WERI-Rb-1 (cell line): Measurements from ENCODE around the gene PCP4L1.

Experiments used
- DNase-seq: peaks from one replicate; pipeline ENCODE4 v3.0.0-alpha.2; 2020
- H3K27ac ChIP-seq: fragments of 250-450 bp; sonication (Bioruptor Pico); 2 replicates; pipeline ENCODE4 v1.5.1; 2020; ENCODE audit warnings: mild to moderate bottlenecking, moderate library complexity
- H3K27me3 ChIP-seq: fragments of 250-450 bp; sonication (Bioruptor Pico); 2 replicates; pipeline ENCODE4 v1.5.1; 2021; ENCODE audit warnings: mild to moderate bottlenecking, low read depth, moderate library complexity; ENCODE audit not compliant: insufficient read depth, severe bottlenecking
- H3K36me3 ChIP-seq: fragments of 250-450 bp; sonication (Bioruptor Pico); 2 replicates; pipeline ENCODE4 v1.5.1; 2020; ENCODE audit warnings: mild to moderate bottlenecking, moderate library complexity
- H3K4me3 ChIP-seq: 2 replicates; pipeline ENCODE4 v1.5.1; 2011; ENCODE audit warnings: low read depth, mild to moderate bottlenecking, control low read depth, low read length
- H3K9me3 ChIP-seq: fragments of 250-450 bp; sonication (Bioruptor Pico); 2 replicates; pipeline ENCODE4 v1.5.1; 2021; ENCODE audit warnings: mild to moderate bottlenecking, moderate library complexity; ENCODE audit not compliant: severe bottlenecking
- TF ChIP-seq, protein P1 (sequence below): IDR thresholded peaks from 2 replicates; pipeline ENCODE4 v1.5.1; 2011; ENCODE audit warnings: low read depth, mild to moderate bottlenecking, control low read depth, inconsistent platforms, low read length

Gene PCP4L1

DNA sequence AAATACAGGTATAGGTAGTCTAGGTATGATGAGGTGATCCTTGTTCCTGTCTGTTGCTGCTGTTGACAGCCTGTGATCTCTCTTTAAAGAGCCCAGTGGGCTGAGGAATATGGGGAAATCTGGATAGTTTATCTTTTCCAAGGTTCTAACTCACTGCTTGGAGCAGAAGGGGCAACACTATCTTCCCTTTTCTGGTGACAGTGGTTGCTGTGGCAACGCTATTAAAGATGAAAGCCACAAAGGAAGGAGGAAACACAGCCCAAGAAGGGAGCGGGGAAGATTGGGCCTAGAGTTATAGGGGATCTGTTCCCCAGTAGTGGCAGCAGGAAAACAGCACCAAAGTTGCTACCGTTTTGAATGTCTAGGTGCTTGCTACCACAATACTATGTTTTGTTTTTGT is 8.8 kb downstream of the PCP4L1 start:
- Histone ChIP-seq H3K4me3 (no peak overlapping the region), H3K27ac (no peak overlapping the region), H3K27me3 (peaks cover 94% of the 10 kb centered on the region), H3K9me3 (peaks cover 7% of the 10 kb centered on the region), H3K36me3 (no peaks in the 10 kb centered on the region)
- TF ChIP-seq, protein P1, sequence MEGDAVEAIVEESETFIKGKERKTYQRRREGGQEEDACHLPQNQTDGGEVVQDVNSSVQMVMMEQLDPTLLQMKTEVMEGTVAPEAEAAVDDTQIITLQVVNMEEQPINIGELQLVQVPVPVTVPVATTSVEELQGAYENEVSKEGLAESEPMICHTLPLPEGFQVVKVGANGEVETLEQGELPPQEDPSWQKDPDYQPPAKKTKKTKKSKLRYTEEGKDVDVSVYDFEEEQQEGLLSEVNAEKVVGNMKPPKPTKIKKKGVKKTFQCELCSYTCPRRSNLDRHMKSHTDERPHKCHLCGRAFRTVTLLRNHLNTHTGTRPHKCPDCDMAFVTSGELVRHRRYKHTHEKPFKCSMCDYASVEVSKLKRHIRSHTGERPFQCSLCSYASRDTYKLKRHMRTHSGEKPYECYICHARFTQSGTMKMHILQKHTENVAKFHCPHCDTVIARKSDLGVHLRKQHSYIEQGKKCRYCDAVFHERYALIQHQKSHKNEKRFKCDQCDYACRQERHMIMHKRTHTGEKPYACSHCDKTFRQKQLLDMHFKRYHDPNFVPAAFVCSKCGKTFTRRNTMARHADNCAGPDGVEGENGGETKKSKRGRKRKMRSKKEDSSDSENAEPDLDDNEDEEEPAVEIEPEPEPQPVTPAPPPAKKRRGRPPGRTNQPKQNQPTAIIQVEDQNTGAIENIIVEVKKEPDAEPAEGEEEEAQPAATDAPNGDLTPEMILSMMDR: no peak
- no peak for DNase-seq

GRCh38 chr1:161273402-161273801 is 14.9 kb downstream of the PCP4L1 start:
- peaks cover 92% of the 10 kb centered on the region for H3K27me3 ChIP-seq
- no peak overlapping the region for H3K27ac ChIP-seq
- DNase-seq: no peak
- H3K9me3 ChIP-seq: peaks cover 8% of the 10 kb centered on the region
- TF ChIP-seq, protein P1: no peak
- no peak overlapping the region for H3K4me3 ChIP-seq
- no peaks in the 10 kb centered on the region for H3K36me3 ChIP-seq

- TF ChIP-seq, protein P1: no peak
- Histone ChIP-seq H3K9me3 (peaks cover 5% of the 10 kb centered on the region), H3K4me3 (no peak overlapping the region), H3K27ac (no peak overlapping the region), H3K27me3 (peaks cover 93% of the 10 kb centered on the region), H3K36me3 (no peaks in the 10 kb centered on the region)
- peak; percentile 72 for DNase-seq
Observed at GRCh38 chr1:161274874-161275273, 16.3 kb downstream of the PCP4L1 start.

DNA sequence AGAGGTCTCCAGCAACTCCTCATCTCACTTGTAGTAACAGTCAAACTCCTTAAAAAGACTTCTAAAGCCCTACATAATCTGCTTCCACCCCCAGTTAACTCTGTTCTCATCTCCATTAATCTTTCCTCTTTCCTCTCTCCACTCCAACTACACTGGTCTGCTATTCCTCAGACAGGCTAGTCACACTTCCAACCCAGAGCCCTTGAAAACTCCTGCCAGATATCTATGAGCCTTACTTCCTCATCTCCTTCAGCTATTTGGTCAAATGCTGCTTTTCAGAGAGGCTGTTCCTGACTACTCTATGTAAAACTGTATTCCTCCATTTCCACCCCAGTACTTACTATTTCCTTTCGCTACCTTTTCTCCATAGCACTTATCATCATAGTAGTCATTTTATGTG is 24.4 kb downstream of the PCP4L1 start:
- TF ChIP-seq, protein P1: no peak
- Histone ChIP-seq H3K27me3 (peaks cover 89% of the 10 kb centered on the region), H3K4me3 (no peak overlapping the region), H3K36me3 (no peaks in the 10 kb centered on the region), H3K9me3 (peaks cover 8% of the 10 kb centered on the region), H3K27ac (no peak overlapping the region)
- DNase-seq: no peak

- Histone ChIP-seq H3K9me3 (peaks cover 8% of the 10 kb centered on the region), H3K27ac (no peak overlapping the region), H3K27me3 (peaks cover 88% of the 10 kb centered on the region), H3K36me3 (no peaks in the 10 kb centered on the region), H3K4me3 (no peak overlapping the region)
- no peak for DNase-seq
- TF ChIP-seq, protein P1: no peak
Observed at GRCh38 chr1:161285113-161285512, 26.6 kb downstream of the PCP4L1 start.

- no peak for DNase-seq
- TF ChIP-seq, protein P1: no peak
- H3K27ac ChIP-seq: no peak overlapping the region
- H3K27me3 ChIP-seq: peaks cover 84% of the 10 kb centered on the region
- H3K4me3 ChIP-seq: no peak overlapping the region
- no peaks in the 10 kb centered on the region for H3K36me3 ChIP-seq
- H3K9me3 ChIP-seq: peaks cover 7% of the 10 kb centered on the region
Observed at GRCh38 chr1:161285521-161285920, 27.0 kb downstream of the PCP4L1 start.
